ENCODE measurements around the gene ETS1.

DNA sequence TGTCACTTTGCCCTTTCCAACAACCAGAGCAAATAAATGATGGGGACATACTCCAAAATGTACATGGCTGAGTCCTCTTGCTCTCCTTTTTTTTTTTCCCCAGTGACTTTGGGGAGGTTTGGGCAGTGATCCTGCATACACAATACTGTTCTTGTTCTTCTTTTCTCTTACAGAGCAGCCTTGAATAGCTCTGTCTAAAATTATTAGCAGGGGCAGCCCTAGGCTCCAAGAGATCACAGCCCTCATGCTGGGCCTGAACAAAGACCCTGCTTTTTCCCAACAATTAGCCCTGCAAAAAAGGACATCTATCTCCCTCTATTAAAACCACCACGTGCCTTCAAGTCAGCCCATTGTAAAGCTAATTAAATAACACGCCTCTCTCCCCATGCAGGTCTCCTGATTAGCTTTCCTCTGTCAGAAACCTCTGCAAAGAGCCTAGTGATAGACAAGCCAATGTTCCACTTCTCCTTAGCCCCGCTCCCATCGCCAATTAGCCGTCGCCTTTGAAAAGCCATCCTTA is 54.7 kb downstream of the ETS1 start:
- no peak for TF ChIP-seq POLR2A (IDR thresholded peaks at IDR 0.05; ENCODE audit: extremely low read depth, insufficient read length)
- TF ChIP-seq, protein P1, sequence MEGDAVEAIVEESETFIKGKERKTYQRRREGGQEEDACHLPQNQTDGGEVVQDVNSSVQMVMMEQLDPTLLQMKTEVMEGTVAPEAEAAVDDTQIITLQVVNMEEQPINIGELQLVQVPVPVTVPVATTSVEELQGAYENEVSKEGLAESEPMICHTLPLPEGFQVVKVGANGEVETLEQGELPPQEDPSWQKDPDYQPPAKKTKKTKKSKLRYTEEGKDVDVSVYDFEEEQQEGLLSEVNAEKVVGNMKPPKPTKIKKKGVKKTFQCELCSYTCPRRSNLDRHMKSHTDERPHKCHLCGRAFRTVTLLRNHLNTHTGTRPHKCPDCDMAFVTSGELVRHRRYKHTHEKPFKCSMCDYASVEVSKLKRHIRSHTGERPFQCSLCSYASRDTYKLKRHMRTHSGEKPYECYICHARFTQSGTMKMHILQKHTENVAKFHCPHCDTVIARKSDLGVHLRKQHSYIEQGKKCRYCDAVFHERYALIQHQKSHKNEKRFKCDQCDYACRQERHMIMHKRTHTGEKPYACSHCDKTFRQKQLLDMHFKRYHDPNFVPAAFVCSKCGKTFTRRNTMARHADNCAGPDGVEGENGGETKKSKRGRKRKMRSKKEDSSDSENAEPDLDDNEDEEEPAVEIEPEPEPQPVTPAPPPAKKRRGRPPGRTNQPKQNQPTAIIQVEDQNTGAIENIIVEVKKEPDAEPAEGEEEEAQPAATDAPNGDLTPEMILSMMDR (IDR thresholded peaks at IDR 0.05; ENCODE audit: low read depth, low read length): no peak
